Measurements from ENCODE around the gene GNAZ. TPM values are rescaled to one million over a fixed set of nuclear protein-coding genes. Genes with fewer than 3 reads are reported as not detected.
A peak's percentile ranks its signal among the peaks of the same experiment; 100 is the strongest.

Gene GNAZ
- total and polyA plus RNA-seq, 2 donors from 2014 or later, result 3.7 to 5.7 TPM

DNA sequence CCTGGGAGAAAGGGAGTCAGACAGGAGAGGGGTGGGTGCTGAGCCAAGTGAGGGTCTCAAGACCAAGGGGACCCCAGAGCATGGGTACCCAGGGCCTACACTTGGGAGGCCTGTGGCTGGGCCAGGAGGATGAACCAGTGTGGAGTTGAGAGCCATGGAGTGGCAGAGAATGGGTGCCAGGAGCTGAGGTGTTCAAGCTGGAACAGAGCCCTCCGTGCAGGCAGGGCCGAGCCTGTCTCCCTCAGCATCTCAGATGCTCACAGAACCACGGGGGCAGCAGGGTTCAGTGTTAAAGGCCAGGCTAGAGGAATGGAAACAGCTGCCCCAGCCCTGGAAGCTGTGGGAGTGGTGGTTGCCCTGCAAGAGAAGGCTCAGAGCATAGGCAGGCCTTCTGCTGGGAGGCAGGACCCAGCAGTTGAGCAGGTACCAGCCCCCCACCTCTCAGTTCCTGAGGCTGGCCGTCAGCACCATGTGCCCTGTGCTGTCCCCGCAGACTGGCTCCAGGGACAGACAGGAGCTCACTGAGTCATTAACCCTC lies 39.2 kb downstream of the GNAZ start:
- H3K36me3 ChIP-seq (ENCODE audit: control insufficient read depth in 2 of 3, insufficient read depth in 3 of 3, low read length in 3 of 3), result no peaks in the 10 kb centered on the region
- intact Hi-C loops (cut with DNase I), result no loop called here
- no peaks in the 10 kb centered on the region for H3K9me3 ChIP-seq (ENCODE audit: control insufficient read depth in 2 of 3, insufficient read depth in 1 of 3, low read length in 3 of 3)
- H3K27ac ChIP-seq (ENCODE audit: low read depth in 2 of 2, low read length in 2 of 2), result no peak overlapping the region
- no peak overlapping the region for H3K4me3 ChIP-seq (ENCODE audit: low read length in 3 of 3)
- no peaks in the 10 kb centered on the region for H3K27me3 ChIP-seq (ENCODE audit: control insufficient read depth, insufficient read depth, low read length)
- H3K9ac ChIP-seq (ENCODE audit: low read length in 3 of 3), result no peak overlapping the region
- TF ChIP-seq CTCF (IDR thresholded peaks at IDR 0.05; ENCODE audit: borderline replicate concordance, extremely low read depth, insufficient read depth), result no peak
- DNase-seq, result no peak
- peaks cover 0 to 8% (median 0%) of the 10 kb centered on the region in 3 donors for H3K4me1 ChIP-seq (ENCODE audit: control insufficient read depth in 2 of 3, insufficient read depth in 2 of 3, low read depth in 1 of 3, low read length in 3 of 3)
- no peak for FAIRE-seq

DNA sequence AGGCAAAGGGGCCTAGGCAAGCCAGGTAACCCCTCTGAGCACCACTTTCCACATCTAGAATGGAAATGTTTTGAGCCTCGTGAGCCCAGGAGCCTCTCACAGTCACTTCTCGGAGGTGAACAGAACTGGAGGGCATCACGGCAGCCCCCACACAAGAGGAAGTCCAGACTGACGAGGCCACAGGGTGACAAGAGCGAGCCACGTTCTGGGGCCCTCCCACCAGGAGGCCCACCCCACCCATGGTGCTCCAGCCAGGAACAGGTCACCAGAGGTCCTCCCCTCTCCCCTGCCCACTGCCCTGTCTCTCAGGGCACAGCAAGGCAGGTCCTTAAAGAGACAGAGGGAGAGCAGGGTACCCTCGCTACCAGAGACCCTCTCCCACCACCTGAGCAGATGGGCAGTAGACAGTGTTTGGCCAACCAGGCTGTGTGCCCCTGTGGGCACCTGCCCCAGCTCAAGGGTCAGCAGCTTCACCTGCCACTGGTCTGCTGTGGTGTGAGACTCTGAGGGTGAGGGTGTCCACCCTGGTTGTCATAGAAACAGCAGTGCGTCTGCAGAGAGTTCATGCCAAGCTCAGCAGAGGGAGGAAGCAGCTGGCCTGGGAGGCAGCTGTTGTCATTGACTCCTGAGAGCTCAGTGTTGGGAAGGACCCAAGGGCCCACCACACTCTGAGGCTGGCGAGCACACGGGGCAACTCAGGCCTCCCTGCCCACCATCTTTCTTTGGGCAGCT lies 40.0 kb downstream of the GNAZ start:
- FAIRE-seq, result no peak

DNA sequence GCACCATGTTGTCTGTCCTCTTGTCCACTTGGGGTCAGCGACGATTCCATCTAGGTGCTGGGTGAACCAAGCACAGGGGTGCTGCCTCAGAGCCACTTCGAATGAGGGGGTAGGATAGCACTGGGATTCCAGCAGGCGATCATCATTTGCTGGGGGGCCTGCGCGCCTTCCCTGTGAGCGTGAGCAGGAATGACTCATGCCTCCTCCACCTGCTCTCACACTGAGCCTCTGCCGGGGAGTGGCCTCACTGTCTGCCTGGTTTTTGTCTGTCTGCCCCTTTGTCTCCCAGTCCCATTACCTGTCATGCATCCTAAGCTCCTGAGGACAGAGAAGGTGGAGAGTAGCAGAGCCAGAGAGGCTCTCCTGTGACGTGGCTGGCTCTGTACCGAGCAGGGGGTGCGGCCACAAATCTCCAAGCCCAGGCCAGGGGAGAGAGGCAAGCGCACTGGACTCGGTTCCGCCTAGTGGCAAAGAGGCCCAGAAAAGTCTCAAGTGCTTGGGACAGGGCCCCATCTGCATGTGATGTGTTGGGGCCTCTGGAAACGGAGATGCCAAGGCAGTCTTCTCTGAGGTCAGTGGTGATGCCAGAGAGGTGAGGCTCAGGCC lies 40.7 kb downstream of the GNAZ start:
- Histone ChIP-seq H3K9ac (ENCODE audit: low read length in 3 of 3) (no peak overlapping the region), H3K4me1 (ENCODE audit: control insufficient read depth in 2 of 3, insufficient read depth in 2 of 3, low read depth in 1 of 3, low read length in 3 of 3) (peaks cover 0 to 8% (median 0%) of the 10 kb centered on the region in 3 donors)
- FAIRE-seq, result no peak

More for the DNA sequence above, 40.0 kb downstream of the GNAZ start:
- intact Hi-C loops (cut with DNase I), result no loop called here
- H3K27me3 ChIP-seq (ENCODE audit: control insufficient read depth, insufficient read depth, low read length), result no peaks in the 10 kb centered on the region
- H3K9ac ChIP-seq (ENCODE audit: low read length in 3 of 3), result no peak overlapping the region
- H3K4me3 ChIP-seq (ENCODE audit: low read length in 3 of 3), result no peak overlapping the region
- DNase-seq, result peak in 3 of 5 donors; percentile 27 to 58 (median 27)
- H3K36me3 ChIP-seq (ENCODE audit: control insufficient read depth in 2 of 3, insufficient read depth in 3 of 3, low read length in 3 of 3), result no peaks in the 10 kb centered on the region
- no peaks in the 10 kb centered on the region for H3K9me3 ChIP-seq (ENCODE audit: control insufficient read depth in 2 of 3, insufficient read depth in 1 of 3, low read length in 3 of 3)
- H3K27ac ChIP-seq (ENCODE audit: low read depth in 2 of 2, low read length in 2 of 2), result no peak overlapping the region
- H3K4me1 ChIP-seq (ENCODE audit: control insufficient read depth in 2 of 3, insufficient read depth in 2 of 3, low read depth in 1 of 3, low read length in 3 of 3), result peaks cover 0 to 8% (median 0%) of the 10 kb centered on the region in 3 donors
- no peak for TF ChIP-seq CTCF (IDR thresholded peaks at IDR 0.05; ENCODE audit: borderline replicate concordance, extremely low read depth, insufficient read depth)

More for the DNA sequence above, 40.7 kb downstream of the GNAZ start:
- DNase-seq, result no peak
- no peak overlapping the region for H3K27ac ChIP-seq (ENCODE audit: low read depth in 2 of 2, low read length in 2 of 2)
- no peak for TF ChIP-seq CTCF (IDR thresholded peaks at IDR 0.05; ENCODE audit: borderline replicate concordance, extremely low read depth, insufficient read depth)
- no peaks in the 10 kb centered on the region for H3K27me3 ChIP-seq (ENCODE audit: control insufficient read depth, insufficient read depth, low read length)
- no peaks in the 10 kb centered on the region for H3K9me3 ChIP-seq (ENCODE audit: control insufficient read depth in 2 of 3, insufficient read depth in 1 of 3, low read length in 3 of 3)
- no peak overlapping the region for H3K4me3 ChIP-seq (ENCODE audit: low read length in 3 of 3)
- H3K36me3 ChIP-seq (ENCODE audit: control insufficient read depth in 2 of 3, insufficient read depth in 3 of 3, low read length in 3 of 3), result no peaks in the 10 kb centered on the region
- intact Hi-C loops (cut with DNase I), result no loop called here
